HG03521 (cell line): Measurements from ENCODE around the gene RETREG1.
"Not testable (repeated sequence)": the region's sequence is repeated elsewhere in the genome, so short reads cannot be mapped to it uniquely, and the experiment has no call there.

Experiments
- ATAC-seq: cut with Tn5 transposase; IDR thresholded peaks from one replicate; pipeline ENCODE4 v1.9.1; 2021; ENCODE audit warnings: mild to moderate bottlenecking, moderate library complexity; ENCODE audit not compliant: unreplicated experiment

RETREG1 gene

DNA sequence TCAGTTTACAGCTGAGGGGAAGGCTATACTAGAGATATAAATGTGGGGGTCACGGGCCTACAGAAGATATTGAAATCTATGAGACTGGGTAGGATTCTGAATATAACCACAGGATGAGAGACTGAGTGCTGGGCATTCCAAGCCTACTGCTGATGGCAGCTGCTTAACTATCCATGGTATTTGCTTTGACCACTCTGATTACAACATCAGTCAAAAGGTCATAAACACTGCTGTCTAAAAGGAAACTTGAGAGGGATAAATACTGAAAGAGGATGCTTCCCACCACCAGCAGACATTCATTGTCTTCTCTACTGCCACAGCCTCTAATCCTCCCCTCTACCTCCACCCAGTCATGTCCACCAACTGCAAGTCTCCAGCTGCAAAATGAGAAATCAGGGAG is 155.0 kb downstream of the RETREG1 start:
- ATAC-seq = no peak

GRCh38 chr5:16461026-16461425 is 155.8 kb downstream of the RETREG1 start:
- ATAC-seq = no peak

DNA sequence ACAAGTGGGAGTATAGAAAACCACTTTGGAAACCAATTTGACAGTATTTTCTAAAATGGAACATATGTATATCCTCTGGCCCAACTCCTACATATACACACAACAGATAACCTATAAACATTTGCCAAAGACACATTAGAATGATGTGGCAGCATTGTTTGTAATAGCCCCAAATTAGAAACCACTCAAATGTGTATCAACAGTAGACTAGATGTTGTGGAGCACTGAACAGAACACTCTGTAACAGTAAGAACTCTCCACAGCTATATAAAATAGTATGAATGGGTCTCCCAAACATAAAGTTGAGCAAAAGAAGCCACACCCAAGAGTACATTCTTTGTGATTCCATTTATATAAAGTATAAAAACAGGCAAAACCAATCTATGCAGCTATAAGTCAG is 157.3 kb downstream of the RETREG1 start:
- ATAC-seq = no peak

GRCh38 chr5:16457853-16458252 is 158.9 kb downstream of the RETREG1 start:
- no peak for ATAC-seq

DNA sequence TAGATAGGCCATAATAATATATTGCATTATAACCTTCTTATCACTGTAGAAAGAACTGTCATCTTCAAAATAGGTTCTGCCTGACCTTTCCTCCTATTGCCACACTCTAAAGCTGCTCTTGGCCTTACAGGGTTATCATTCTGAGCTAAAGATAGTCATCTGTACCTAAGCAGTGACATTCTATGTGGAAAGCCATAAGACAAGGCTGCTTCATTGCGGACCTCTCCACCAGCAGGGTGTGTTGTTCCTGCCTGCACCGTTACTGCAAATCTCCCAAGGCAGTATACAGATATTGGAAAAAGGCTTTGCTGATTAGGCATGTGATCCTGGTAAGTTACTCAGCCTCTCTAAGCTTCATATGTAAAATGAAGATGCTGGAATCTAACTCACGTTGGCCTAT is 159.3 kb downstream of the RETREG1 start:
- no peak for ATAC-seq

DNA sequence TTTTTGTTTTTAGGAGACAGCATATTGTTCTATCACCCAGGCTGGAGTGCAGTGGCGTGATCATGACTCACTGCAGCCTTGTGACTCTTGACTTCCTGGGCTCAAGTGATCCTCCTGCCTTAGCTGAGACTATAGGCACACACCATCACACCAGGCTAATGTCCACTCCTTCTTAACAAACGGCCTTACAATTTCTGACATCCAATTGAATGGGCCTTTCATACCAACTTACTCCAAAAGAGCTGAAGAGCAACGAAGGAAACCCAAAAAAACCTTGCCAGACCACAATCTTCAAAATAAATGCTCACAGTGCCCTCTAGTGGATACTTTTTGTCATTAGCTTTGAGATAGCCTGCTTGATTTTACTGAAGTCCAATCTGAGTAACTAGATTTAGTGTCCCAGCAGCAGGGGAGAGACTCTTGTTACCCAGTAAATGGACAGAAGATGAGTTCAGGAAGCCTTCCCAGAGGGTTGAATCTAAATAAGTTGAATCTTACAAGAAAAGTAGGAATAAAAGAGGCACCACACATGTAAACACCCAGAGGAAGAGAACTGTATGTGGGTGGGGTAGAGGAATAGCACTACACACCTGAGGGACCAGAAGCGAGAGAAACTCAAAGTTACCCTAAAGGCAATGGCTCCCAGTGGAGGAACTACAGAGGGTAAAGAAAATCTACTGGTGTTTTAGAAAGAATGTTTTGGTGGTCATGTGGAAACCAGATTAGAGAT is 160.5 kb downstream of the RETREG1 start:
- peak; percentile 67 for ATAC-seq

- no peak for ATAC-seq
These were observed 161.1 kb downstream of the RETREG1 start for GRCh38 chr5:16455668-16456067.

DNA sequence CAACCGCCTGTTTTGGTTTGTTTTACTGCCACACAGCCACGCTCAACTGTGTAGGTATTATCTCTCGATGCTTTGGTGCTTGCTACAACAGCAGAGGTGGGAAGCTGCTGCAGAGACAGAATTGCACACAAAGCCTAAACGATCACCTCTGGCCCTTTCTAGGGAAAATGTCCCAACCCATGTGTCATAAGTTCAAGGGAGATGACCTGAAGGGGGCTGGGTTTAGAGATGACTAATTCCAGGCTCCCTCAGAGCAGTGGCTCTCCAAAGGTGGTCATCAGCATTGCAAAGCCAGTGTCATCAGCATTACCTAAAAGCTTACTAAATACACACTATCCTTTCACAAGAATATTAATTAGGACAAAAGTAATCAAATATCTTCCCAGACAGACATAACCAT is 162.1 kb downstream of the RETREG1 start:
- ATAC-seq = no peak

DNA sequence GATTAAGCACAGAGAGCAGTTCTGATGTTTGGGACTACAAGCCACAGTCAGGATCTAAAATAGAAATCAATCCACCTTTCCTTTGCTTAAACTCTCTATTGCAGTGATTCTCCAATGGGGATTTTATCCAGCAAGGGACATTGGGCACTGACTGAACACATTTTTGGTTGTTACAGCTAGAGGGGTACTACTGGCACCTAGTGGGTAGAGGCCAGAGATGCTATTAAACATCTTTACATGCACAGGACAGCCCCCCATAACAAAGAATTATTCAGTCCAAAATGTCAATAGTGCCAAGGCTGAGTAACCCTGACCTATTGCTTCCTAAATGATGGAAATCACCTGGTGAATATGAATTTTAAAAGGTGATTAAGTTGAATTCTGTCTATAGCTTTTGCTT is 163.2 kb downstream of the RETREG1 start:
- ATAC-seq = no peak

DNA sequence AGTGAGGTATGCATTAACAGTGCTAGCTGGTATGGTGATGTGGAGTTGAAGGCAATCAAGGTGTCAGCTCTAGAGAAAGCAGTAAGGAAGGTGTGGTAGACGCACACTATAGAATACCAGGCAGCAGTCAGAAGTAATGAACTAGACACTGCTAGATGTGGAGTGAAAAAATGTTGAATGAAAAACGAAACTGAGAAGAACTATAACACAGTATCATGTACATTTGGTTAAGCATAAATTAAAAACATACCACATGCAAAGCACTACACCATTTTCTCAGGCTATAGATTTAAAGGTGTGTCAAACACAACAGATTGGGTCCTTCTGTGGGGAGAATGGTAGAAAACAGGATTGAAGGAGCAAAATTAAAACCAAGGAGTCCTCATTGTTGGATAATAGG is 166.6 kb downstream of the RETREG1 start:
- peak; percentile 46 for ATAC-seq

- no peak for ATAC-seq
These were observed 169.8 kb downstream of the RETREG1 start for GRCh38 chr5:16446993-16447392.

DNA sequence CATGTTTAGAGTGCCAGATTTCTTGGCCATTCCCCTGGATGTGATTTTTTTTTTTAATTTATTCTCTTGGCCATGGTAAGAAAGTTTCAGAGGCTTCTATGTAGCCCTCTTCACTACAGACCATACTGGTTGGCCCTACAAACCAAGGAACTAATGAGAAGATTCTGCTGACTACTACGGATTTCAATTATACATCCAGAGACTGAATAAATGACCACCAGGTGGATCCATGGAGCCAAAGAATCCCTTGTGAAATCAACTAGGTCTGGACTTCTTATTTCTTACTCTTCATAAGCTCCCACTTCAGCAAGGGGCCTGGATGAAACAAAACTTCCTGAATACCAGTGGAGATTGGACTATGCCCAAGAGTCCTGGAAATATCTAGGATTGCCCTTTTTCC is 178.8 kb downstream of the RETREG1 start:
- ATAC-seq = no peak

DNA sequence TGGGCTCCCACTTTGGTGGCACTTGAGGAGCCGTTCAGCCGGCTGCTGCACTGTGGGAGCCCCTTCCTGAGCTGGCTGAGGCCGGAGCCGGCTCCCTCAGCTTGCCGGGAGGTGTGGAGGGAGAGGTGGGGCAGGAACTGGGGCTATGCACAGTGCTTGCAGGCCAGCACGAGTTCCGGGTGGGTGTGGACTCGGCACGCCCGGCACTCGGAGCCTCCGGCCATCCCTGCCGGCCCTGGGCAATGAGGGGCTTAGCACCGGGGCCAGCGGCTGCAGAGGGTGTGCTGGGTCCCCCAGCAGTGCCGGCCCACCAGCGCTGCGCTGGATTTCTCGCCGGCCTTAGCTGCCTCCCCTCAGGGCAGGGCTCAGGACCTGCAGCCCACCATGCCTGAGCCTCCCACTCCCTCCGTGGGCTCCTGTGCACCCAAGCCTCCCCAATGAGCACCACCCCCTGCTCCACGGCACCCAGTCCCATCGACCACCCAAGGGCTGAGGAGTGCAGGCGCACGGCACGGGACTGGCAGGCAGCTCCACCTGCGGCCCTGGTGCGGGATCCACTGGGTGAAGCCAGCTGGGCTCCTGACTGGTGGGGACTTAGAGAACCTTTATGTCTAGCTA is 180.6 kb downstream of the RETREG1 start:
- not testable (repeated sequence) for ATAC-seq

DNA sequence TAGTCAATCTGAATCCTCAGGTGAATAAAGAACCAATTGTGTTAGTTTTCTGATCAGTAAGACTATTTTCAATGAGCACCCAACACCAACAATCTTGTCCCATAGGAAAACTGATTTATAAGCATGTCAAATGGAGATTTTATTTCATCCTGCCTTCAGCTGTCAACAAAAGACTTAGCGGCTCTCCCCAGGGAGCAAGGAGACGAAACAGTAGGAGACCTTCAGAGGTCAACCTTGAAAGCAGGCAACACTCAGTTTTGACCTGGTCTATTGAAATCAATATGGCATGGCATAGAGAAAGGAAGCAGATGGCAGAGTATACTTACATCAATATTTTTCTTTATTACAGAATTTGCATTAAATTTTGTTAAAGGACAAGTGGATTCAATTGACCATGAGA is 185.3 kb downstream of the RETREG1 start:
- ATAC-seq = no peak

DNA sequence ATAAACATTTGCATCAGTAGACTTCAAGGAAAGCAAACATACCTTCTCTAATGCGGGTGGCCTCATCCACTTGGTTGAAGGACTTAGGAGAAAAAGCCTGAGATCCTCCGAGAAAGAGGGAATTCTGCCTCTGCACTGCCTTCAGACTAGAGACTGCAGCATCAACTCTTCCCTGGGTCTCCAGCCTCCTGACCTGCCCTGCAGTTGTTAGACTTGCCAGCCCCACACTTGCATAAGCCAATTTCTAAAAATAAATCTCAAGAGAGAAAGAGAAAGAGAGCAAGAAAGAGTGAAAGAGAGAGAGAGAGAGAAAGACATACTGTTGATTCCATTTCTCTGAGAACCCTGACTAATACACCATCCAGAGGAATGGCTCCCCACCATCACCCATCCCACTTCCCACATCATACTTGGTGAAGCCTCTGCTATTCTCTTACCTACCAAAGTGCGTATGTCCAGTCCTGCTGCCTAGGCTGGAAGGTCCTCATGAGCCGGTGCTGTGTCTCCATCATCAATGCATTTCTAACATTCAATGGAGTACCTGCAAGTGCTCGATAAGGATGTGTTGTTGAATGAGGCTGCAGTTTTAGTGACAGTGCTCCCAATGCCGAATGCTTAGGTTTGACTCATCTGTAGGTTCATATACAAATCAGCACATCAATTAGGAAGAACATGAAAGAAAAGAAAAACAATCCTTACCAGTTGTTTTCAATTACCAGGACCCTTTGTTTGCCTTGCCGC is 186.3 kb downstream of the RETREG1 start:
- no peak for ATAC-seq

DNA sequence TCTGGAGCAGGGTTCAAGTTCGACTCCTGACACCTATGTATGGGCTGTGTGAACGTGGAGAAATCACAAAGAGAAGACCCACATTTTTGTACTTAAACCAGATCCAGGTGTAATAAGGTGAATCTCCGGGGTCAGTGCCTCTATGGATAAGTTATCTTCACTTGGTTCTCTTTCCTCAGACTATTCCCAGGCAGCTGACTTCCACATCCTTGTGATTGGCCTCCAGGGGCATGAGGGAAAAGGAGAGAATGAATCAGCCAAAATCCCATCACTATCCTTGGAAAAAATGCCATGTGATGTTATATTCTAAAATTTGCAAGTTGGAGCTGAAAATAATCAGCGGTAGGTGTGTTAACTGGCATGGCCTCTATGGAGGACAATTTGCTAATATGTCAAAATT is 188.4 kb downstream of the RETREG1 start:
- no peak for ATAC-seq

- no peak for ATAC-seq
These were observed 189.2 kb downstream of the RETREG1 start for GRCh38 chr5:16427587-16427986.
